ENCODE results near the gene ERCC5. TPM values are rescaled to one million over a fixed set of nuclear protein-coding genes. Genes with fewer than 3 reads are reported as not detected.

The ERCC5 gene
- total and polyA plus RNA-seq, 7 donors: 13.5 to 37.4 (median 24.3) TPM

- WGBS, 3 donors: 87 to 94% (median 89%) methylated on average over 4 of the region's 4 CpGs
- H3K4me1 ChIP-seq: no peaks in the 10 kb centered on the region
Measured at GRCh38 chr13:102907886-102908515, 62.2 kb downstream of the ERCC5 start.

GRCh38 chr13:102909971-102910370, 64.1 kb downstream of the ERCC5 start:
- no peak for TF ChIP-seq CTCF (IDR thresholded peaks at IDR 0.05)
- DNase-seq (no peak), ATAC-seq (no peak)
- Histone ChIP-seq H3K9me3 (no peaks in the 10 kb centered on the region), H3K36me3 (ENCODE audit: insufficient read depth in 1 of 2, low read depth in 1 of 2) (no peaks in the 10 kb centered on the region), H3K27me3 (ENCODE audit: insufficient read depth in 3 of 3, low read length in 2 of 3) (no peaks in the 10 kb centered on the region), H3K27ac (no peak overlapping the region), H3K4me1 (no peaks in the 10 kb centered on the region), H3K4me3 (no peak overlapping the region)
- intact Hi-C loops (cut with DNase I): loop anchor here in 1 of 2 donors (10.0 kb wide), 1 partner anchor 235 kb away; no protein-coding TSS in a partner anchor
- 84 to 91% (median 84%) methylated on average over 3 of the region's 3 CpGs for WGBS, 3 donors

More at GRCh38 chr13:102907886-102908515, 62.2 kb downstream of the ERCC5 start:
- Histone ChIP-seq H3K27me3 (ENCODE audit: insufficient read depth in 3 of 3, low read length in 2 of 3) (no peaks in the 10 kb centered on the region), H3K27ac (no peak overlapping the region), H3K9me3 (no peaks in the 10 kb centered on the region), H3K36me3 (ENCODE audit: insufficient read depth in 1 of 2, low read depth in 1 of 2) (no peaks in the 10 kb centered on the region), H3K4me3 (no peak overlapping the region)
- intact Hi-C loops (cut with DNase I): no loop called here
- DNase-seq: no peak
- ATAC-seq: no peak
- no peak for TF ChIP-seq CTCF (IDR thresholded peaks at IDR 0.05)

GRCh38 chr13:102911336-102911735, 65.5 kb downstream of the ERCC5 start:
- intact Hi-C loops (cut with DNase I): loop anchor here in 1 of 2 donors (10.0 kb wide), 1 partner anchor 233 kb away; no protein-coding TSS in a partner anchor
- Histone ChIP-seq H3K27me3 (ENCODE audit: insufficient read depth in 3 of 3, low read length in 2 of 3) (no peaks in the 10 kb centered on the region), H3K9me3 (no peaks in the 10 kb centered on the region), H3K4me3 (no peak overlapping the region), H3K36me3 (ENCODE audit: insufficient read depth in 1 of 2, low read depth in 1 of 2) (no peaks in the 10 kb centered on the region), H3K4me1 (peaks cover 4% of the 10 kb centered on the region), H3K27ac (no peak overlapping the region)
- no peak for TF ChIP-seq CTCF (IDR thresholded peaks at IDR 0.05)
- ATAC-seq: no peak
- no peak for DNase-seq
- WGBS, 3 donors: 88 to 92% (median 90%) methylated on average over 6 of the region's 6 CpGs

GRCh38 chr13:102912599-102912998, 66.8 kb downstream of the ERCC5 start:
- H3K36me3 ChIP-seq (ENCODE audit: insufficient read depth in 1 of 2, low read depth in 1 of 2): no peaks in the 10 kb centered on the region
- peaks cover 4% of the 10 kb centered on the region for H3K4me1 ChIP-seq
- ATAC-seq (no peak), DNase-seq (no peak)
- no peaks in the 10 kb centered on the region for H3K27me3 ChIP-seq (ENCODE audit: insufficient read depth in 3 of 3, low read length in 2 of 3)
- TF ChIP-seq CTCF (IDR thresholded peaks at IDR 0.05): no peak
- no peak overlapping the region for H3K27ac ChIP-seq
- no peak overlapping the region for H3K4me3 ChIP-seq
- no peaks in the 10 kb centered on the region for H3K9me3 ChIP-seq
- intact Hi-C loops (cut with DNase I): loop anchor here in 1 of 2 donors (10.0 kb wide), 1 partner anchor 232 kb away; no protein-coding TSS in a partner anchor
- 90 to 92% (median 92%) methylated on average over 3 of the region's 3 CpGs for WGBS, 3 donors

Data from psoas muscle (tissue), 8 donors.